ENCODE results near the gene DCC.

The DCC gene

GRCh38 chr18:53551868-53552426, 1212.0 kb downstream of the DCC start:
- DNase-seq (ENCODE audit: low read depth) = no peak

GRCh38 chr18:53553030-53553429, 1213.0 kb downstream of the DCC start:
- H3K9ac ChIP-seq (ENCODE audit: low read length) = no peak overlapping the region
- H3K4me1 ChIP-seq (ENCODE audit: control insufficient read depth, insufficient read depth, low read length) = no peaks in the 10 kb centered on the region
- H3K4me3 ChIP-seq (ENCODE audit: low read length) = no peak overlapping the region
- H3K36me3 ChIP-seq (ENCODE audit: control insufficient read depth, insufficient read depth, low read length, severe bottlenecking) = no peaks in the 10 kb centered on the region
- no peaks in the 10 kb centered on the region for H3K27me3 ChIP-seq (replicated peaks; ENCODE audit: control insufficient read depth, insufficient read depth, low read length)
- no peaks in the 10 kb centered on the region for H3K9me3 ChIP-seq (ENCODE audit: control insufficient read depth, low read length)
- no peak for DNase-seq (ENCODE audit: low read depth)

More at GRCh38 chr18:53551868-53552426, 1212.0 kb downstream of the DCC start:
- no peaks in the 10 kb centered on the region for H3K27me3 ChIP-seq (replicated peaks; ENCODE audit: control insufficient read depth, insufficient read depth, low read length)
- H3K4me3 ChIP-seq (ENCODE audit: low read length) = no peak overlapping the region
- H3K36me3 ChIP-seq (ENCODE audit: control insufficient read depth, insufficient read depth, low read length, severe bottlenecking) = no peaks in the 10 kb centered on the region
- no peaks in the 10 kb centered on the region for H3K9me3 ChIP-seq (ENCODE audit: control insufficient read depth, low read length)
- no peaks in the 10 kb centered on the region for H3K4me1 ChIP-seq (ENCODE audit: control insufficient read depth, insufficient read depth, low read length)
- no peak overlapping the region for H3K9ac ChIP-seq (ENCODE audit: low read length)

DNA sequence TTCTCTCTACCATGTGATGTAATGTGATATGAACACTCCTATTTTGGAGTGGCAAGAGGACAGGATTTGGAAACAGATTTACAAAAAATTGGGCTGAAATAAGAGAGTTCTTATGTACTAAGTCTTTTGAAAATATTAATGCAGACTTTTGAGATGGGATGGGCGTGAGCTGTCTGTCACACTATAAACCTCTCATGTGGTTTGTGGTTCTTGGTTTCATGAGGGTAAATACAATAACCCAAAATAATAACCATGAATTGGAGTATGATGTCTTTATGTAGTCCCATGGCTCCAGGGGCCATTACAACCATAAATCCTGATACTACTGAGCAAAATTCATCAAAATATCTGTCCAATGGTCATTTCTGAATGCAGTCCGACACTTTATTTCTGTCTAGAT, 1216.5 kb downstream of the DCC start:
- no peak for DNase-seq (ENCODE audit: low read depth)
- Histone ChIP-seq H3K9me3 (ENCODE audit: control insufficient read depth, low read length) (peaks cover 8% of the 10 kb centered on the region), H3K4me1 (ENCODE audit: control insufficient read depth, insufficient read depth, low read length) (no peaks in the 10 kb centered on the region), H3K9ac (ENCODE audit: low read length) (no peak overlapping the region), H3K4me3 (ENCODE audit: low read length) (no peak overlapping the region), H3K27me3 (replicated peaks; ENCODE audit: control insufficient read depth, insufficient read depth, low read length) (no peaks in the 10 kb centered on the region), H3K36me3 (ENCODE audit: control insufficient read depth, insufficient read depth, low read length, severe bottlenecking) (no peaks in the 10 kb centered on the region)

GRCh38 chr18:53560546-53560945, 1220.5 kb downstream of the DCC start:
- Histone ChIP-seq H3K9me3 (ENCODE audit: control insufficient read depth, low read length) (peaks cover 8% of the 10 kb centered on the region), H3K27me3 (replicated peaks; ENCODE audit: control insufficient read depth, insufficient read depth, low read length) (no peaks in the 10 kb centered on the region), H3K4me1 (ENCODE audit: control insufficient read depth, insufficient read depth, low read length) (no peaks in the 10 kb centered on the region), H3K4me3 (ENCODE audit: low read length) (no peak overlapping the region), H3K9ac (ENCODE audit: low read length) (no peak overlapping the region), H3K36me3 (ENCODE audit: control insufficient read depth, insufficient read depth, low read length, severe bottlenecking) (no peaks in the 10 kb centered on the region)
- no peak for DNase-seq (ENCODE audit: low read depth)

GRCh38 chr18:53566626-53567025, 1226.6 kb downstream of the DCC start:
- Histone ChIP-seq H3K9ac (ENCODE audit: low read length) (no peak overlapping the region), H3K4me1 (ENCODE audit: control insufficient read depth, insufficient read depth, low read length) (peaks cover 10% of the 10 kb centered on the region), H3K27me3 (replicated peaks; ENCODE audit: control insufficient read depth, insufficient read depth, low read length) (no peaks in the 10 kb centered on the region), H3K36me3 (ENCODE audit: control insufficient read depth, insufficient read depth, low read length, severe bottlenecking) (no peaks in the 10 kb centered on the region), H3K4me3 (ENCODE audit: low read length) (no peak overlapping the region), H3K9me3 (ENCODE audit: control insufficient read depth, low read length) (no peaks in the 10 kb centered on the region)
- DNase-seq (ENCODE audit: low read depth) = no peak

DNA sequence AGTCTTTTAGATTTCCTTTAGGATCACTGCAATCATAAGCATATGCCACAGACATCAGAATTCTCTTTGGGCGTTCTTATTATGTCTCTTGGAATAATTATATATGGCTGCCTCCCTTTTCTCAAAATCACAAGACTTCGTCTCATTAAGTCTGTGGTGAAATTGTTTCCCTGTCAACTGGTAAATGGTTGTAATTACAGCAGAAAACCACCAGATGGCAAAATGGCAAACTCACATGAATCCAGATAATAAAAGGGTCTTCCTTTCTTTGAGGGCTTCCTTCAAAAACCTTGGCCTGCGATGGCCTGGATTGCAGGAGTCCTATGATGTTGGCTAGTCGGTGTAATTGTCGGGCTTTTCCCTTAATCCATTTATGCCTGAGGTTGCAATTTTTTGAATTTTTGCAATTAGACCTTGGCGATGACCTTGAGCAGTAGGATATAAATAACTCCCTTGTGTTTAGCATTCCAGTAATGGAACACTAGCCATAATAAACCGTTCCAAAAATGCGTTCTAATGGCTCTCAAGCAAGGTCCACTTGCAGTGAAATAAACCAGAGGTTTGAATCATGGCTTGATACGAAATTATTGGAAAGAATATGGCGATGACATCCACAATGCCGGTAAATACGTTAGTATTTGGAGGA, 1228.1 kb downstream of the DCC start:
- peak; percentile 73 for DNase-seq (ENCODE audit: low read depth)
- Histone ChIP-seq H3K9ac (ENCODE audit: low read length) (no peak overlapping the region), H3K4me3 (ENCODE audit: low read length) (no peak overlapping the region), H3K9me3 (ENCODE audit: control insufficient read depth, low read length) (no peaks in the 10 kb centered on the region), H3K4me1 (ENCODE audit: control insufficient read depth, insufficient read depth, low read length) (peaks cover 10% of the 10 kb centered on the region), H3K36me3 (ENCODE audit: control insufficient read depth, insufficient read depth, low read length, severe bottlenecking) (no peaks in the 10 kb centered on the region), H3K27me3 (replicated peaks; ENCODE audit: control insufficient read depth, insufficient read depth, low read length) (no peaks in the 10 kb centered on the region)

Data from adipocyte (in vitro differentiated cells).